A673 (cell line): ENCODE measurements around the gene TCEA2. TPM values are rescaled to one million over a fixed set of nuclear protein-coding genes. Genes with fewer than 3 reads are reported as not detected.
A peak's percentile ranks its signal among the peaks of the same experiment; 100 is the strongest.

ENCODE experiments used
- BruUV-seq: library from RNA; stranded (reverse); fragments of 400-500 nt; replicated peaks from 2 replicates; lab custom pipeline; 2021; lab: Mats Ljungman, UMichigan
- CTCF ChIA-PET: fragments of 300-600 bp; sonication (Branson Sonifier 250); formaldehyde crosslinking; loops from one replicate; lab custom pipeline; 2022; ENCODE audit warnings: antibody characterized with exemption; lab: Charles Lee
- POLR2A ChIA-PET: fragments of 300-600 bp; sonication (Branson Sonifier 250); formaldehyde crosslinking; loops from one replicate; lab custom pipeline; 2022; ENCODE audit warnings: antibody characterized with exemption; ENCODE audit not compliant: low non-redundant PET; lab: Charles Lee
- DNase-seq: peaks from one replicate; pipeline ENCODE4 v3.0.0-alpha.2; 2015; ENCODE audit warnings: low spot score
- H3K27ac ChIP-seq: fragments of 200-600 bp; sonication (generic); 2 replicates; pipeline ENCODE4 v1.5.1; 2016; ENCODE audit warnings: mixed run types, low read depth, mild to moderate bottlenecking, mixed read lengths, antibody characterized with exemption, low read length; ENCODE audit not compliant: poor library complexity, severe bottlenecking
- H3K27me3 ChIP-seq: fragments of 200-600 bp; sonication (generic); replicated peaks from 2 replicates; pipeline ENCODE4 v1.6.1; 2017; ENCODE audit warnings: mixed run types, low read depth, mild to moderate bottlenecking, mixed read lengths, antibody characterized with exemption, low read length; ENCODE audit not compliant: insufficient read depth, poor library complexity
- H3K36me3 ChIP-seq: fragments of 200-600 bp; sonication (generic); 2 replicates; pipeline ENCODE4 v1.6.1; 2016; ENCODE audit warnings: mixed run types, mild to moderate bottlenecking, mixed read lengths, antibody characterized with exemption, low read length; ENCODE audit not compliant: insufficient read depth, poor library complexity, severe bottlenecking
- H3K4me1 ChIP-seq: fragments of 200-600 bp; sonication (generic); 2 replicates; pipeline ENCODE4 v1.6.1; 2017; ENCODE audit warnings: mixed run types, mild to moderate bottlenecking, mixed read lengths, antibody characterized with exemption, low read length; ENCODE audit not compliant: insufficient read depth, poor library complexity, severe bottlenecking
- H3K4me3 ChIP-seq: fragments of 200-600 bp; sonication (generic); 2 replicates; pipeline ENCODE4 v1.5.1; 2016; ENCODE audit warnings: low read depth, mixed run types, mild to moderate bottlenecking, mixed read lengths, low read length; ENCODE audit not compliant: poor library complexity, severe bottlenecking
- H3K9me3 ChIP-seq: fragments of 200-600 bp; sonication (generic); 2 replicates; pipeline ENCODE4 v1.6.1; 2016; ENCODE audit warnings: mixed run types, low read depth, mild to moderate bottlenecking, mixed read lengths, antibody characterized with exemption, low read length; ENCODE audit not compliant: poor library complexity, severe bottlenecking
- CTCF ChIP-seq: fragments of 300-800, 200-600 bp; sonication (generic); conservative IDR thresholded peaks from 2 replicates; pipeline ENCODE4 v1.5.1; 2017; ENCODE audit warnings: low read depth, mild to moderate bottlenecking, antibody characterized with exemption, low read length, moderate library complexity, mixed read lengths
- EZH2 ChIP-seq: fragments of 200-600 bp; sonication (generic); IDR thresholded peaks from 2 replicates; pipeline ENCODE4 v1.6.1; 2017; ENCODE audit warnings: borderline replicate concordance, low read depth, mild to moderate bottlenecking, mixed read lengths, antibody characterized with exemption, low read length; ENCODE audit not compliant: poor library complexity, severe bottlenecking
- intact Hi-C: fragments of 100-400 bp; cut with micrococcal nuclease; formaldehyde crosslinking; loops from one replicate; pipeline ENCODE4 v1.10.0; 2022; ENCODE audit not compliant: unreplicated experiment
- total RNA-seq: library from RNA; stranded (reverse); gene quantifications from 2 replicates; pipeline ENCODE4 v1.2.3, GENCODE V29; 2021

TCEA2 gene
- total RNA-seq, 1 experiment from 2014 or later: 35.0 TPM

DNA sequence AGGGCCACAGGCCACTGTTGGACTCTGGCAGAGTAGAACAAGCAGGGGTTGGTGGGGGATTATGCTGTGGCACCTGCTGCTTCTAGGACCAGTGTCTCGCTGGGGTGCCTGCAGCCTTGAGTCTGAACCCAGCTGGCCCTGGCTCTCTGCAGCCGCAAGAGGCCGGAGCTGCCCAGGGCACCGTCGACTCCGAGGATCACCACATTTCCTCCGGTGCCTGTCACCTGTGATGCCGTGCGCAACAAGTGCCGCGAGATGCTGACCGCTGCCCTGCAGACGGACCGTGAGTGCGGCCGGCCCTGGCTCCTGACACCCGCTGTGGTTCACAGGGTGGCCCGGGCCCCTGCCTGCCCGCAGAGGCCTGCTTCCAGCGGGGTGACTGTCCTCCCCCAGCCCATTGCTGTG lies 6.2 kb downstream of the TCEA2 start:
- Histone ChIP-seq H3K27me3 (no peaks in the 10 kb centered on the region), H3K36me3 (peaks cover 6% of the 10 kb centered on the region), H3K4me1 (peaks cover 4% of the 10 kb centered on the region), H3K4me3 (no peak overlapping the region), H3K9me3 (no peaks in the 10 kb centered on the region), H3K27ac (no peak overlapping the region)
- intact Hi-C loops: no loop called here
- BruUV-seq: no TSS peak
- no peak for TF ChIP-seq EZH2
- TF ChIP-seq CTCF: no peak
- ChIA-PET CTCF (interaction anchor here (0.6 kb wide), 1 partner anchor 89 kb away, joined by 3 read pairs; no protein-coding TSS in a partner anchor), POLR2A (no interaction called here)
- DNase-seq: no peak

DNA sequence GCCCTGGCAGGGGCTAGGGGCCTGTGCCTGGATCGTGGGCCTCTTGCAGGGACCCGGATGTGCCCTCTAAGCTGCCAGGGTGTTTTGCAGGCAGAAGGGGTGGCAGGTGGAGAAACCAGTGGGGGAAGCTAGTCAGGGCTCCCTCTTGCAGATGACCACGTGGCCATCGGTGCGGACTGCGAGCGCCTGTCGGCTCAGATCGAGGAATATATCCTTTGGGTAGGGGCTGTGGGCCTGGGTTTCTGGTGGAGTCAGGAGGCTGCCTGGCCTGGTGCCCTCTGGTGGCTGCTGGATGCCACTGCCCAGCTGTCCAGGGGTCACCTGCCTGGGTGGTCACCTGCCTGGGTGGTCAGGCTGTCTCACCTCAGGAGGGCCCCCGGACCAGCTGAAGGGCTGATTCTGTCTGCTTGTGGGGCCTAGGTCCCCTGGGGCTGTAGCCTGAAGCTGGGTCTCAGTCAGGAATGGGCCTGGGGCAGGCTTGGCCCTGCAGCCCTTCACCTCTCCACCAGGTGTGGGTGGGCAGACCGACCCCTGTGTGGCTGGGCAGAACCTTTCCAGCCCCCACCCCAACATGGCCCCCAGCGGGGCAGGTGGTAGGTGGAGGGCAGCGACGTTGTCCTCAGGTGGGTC lies 6.7 kb downstream of the TCEA2 start:
- H3K27ac ChIP-seq: no peak overlapping the region
- CTCF ChIA-PET: interaction anchor here (0.6 kb wide), 1 partner anchor 89 kb away, joined by 3 read pairs; no protein-coding TSS in a partner anchor
- POLR2A ChIA-PET: no interaction called here
- H3K27me3 ChIP-seq: no peaks in the 10 kb centered on the region
- TF ChIP-seq EZH2 (no peak), CTCF (peak; percentile 63)
- H3K36me3 ChIP-seq: peaks cover 6% of the 10 kb centered on the region
- H3K4me3 ChIP-seq: no peak overlapping the region
- no TSS peak for BruUV-seq
- no peaks in the 10 kb centered on the region for H3K4me1 ChIP-seq
- no peak for DNase-seq
- no peaks in the 10 kb centered on the region for H3K9me3 ChIP-seq
- intact Hi-C loops: no loop called here

DNA sequence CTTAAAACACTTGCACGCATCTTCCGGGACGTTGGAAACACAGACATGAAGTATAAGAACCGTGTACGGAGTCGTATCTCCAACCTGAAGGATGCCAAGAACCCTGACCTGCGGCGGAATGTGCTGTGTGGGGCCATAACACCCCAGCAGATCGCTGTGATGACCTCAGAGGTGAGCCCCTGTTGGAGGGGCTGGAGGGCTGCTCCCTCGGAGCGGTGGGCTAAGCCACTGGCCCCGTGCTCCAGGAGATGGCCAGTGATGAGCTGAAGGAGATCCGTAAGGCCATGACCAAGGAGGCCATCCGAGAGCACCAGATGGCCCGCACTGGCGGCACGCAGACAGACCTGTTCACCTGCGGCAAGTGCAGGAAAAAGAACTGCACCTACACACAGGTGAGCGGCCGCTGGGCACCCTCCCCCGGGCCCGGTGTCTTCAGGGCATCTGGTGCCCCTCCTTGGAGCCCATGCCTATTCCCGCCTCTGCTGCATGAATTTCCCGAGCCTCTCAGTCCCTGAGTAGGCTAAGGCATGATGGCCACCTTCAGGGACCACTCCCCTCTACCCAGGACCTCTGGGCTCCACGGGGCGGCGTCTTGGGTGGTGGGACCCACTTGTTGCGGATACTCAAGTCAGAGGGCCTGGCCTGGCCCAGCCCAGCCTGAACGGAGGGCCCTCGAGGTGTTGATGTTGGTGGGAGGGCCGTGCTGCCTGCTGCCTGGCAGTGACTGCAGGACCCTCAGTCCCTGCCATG lies 7.4 kb downstream of the TCEA2 start:
- Histone ChIP-seq H3K9me3 (no peaks in the 10 kb centered on the region), H3K36me3 (peaks cover 6% of the 10 kb centered on the region), H3K4me1 (no peaks in the 10 kb centered on the region), H3K27ac (no peak overlapping the region), H3K4me3 (no peak overlapping the region), H3K27me3 (no peaks in the 10 kb centered on the region)
- DNase-seq: no peak
- BruUV-seq: no TSS peak
- ChIA-PET POLR2A (no interaction called here), CTCF (interaction anchor here (0.7 kb wide), 1 partner anchor 516 kb away, joined by 6 read pairs; no protein-coding TSS in a partner anchor)
- intact Hi-C loops: no loop called here
- TF ChIP-seq EZH2 (no peak), CTCF (no peak)
